Kidney (tissue), 14 donors: ENCODE measurements around the gene GTSE1. TPM values are rescaled to one million over a fixed set of nuclear protein-coding genes. Genes with fewer than 3 reads are reported as not detected.

ENCODE experiments used
- DNase-seq, 5 donors: peaks; one replicate each; pipeline ENCODE4 v3.0.0-alpha.2; 2013 to 2020
- FAIRE-seq: peaks from 2 replicates; lab custom pipeline; 2012; peaks lifted over from hg19 to GRCh38; lab: Jason Lieb, UNC
- H3K27ac ChIP-seq, 2 donors: one replicate each; pipeline ENCODE4 v1.7.0; 2013; ENCODE audit warnings: low read depth in 2 of 2, low read length in 2 of 2, inconsistent platforms in 1 of 2
- H3K27me3 ChIP-seq: one replicate; pipeline ENCODE4 v1.7.1; 2013; ENCODE audit warnings: low read length, inconsistent platforms; ENCODE audit not compliant: control insufficient read depth, insufficient read depth
- H3K36me3 ChIP-seq, 3 donors: one replicate each; pipeline versions ENCODE4 v1.7.0 to v1.7.1; 2013; ENCODE audit warnings: low read length in 3 of 3, control low read depth in 1 of 3, inconsistent platforms in 1 of 3; ENCODE audit not compliant: insufficient read depth in 3 of 3, control insufficient read depth in 2 of 3
- H3K4me1 ChIP-seq, 3 donors: one replicate each; pipeline versions ENCODE4 v1.7.0 to v1.7.1; 2013; ENCODE audit warnings: low read length in 3 of 3, inconsistent platforms in 1 of 3, low read depth in 1 of 3; ENCODE audit not compliant: control insufficient read depth in 2 of 3, insufficient read depth in 2 of 3
- H3K4me3 ChIP-seq, 3 donors: one replicate each; pipeline versions ENCODE4 v1.7.0 to v1.8.1; 2013; ENCODE audit warnings: low read length in 3 of 3, control low read depth in 1 of 3, inconsistent platforms in 1 of 3
- H3K9ac ChIP-seq, 3 donors: one replicate each; pipeline versions ENCODE4 v1.7.0 to v1.7.1; 2013; ENCODE audit warnings: low read length in 3 of 3, control low read depth in 1 of 3, inconsistent platforms in 1 of 3
- H3K9me3 ChIP-seq, 3 donors: one replicate each; pipeline versions ENCODE4 v1.7.0 to v1.7.1; 2013; ENCODE audit warnings: low read length in 3 of 3, control low read depth in 1 of 3, inconsistent platforms in 1 of 3; ENCODE audit not compliant: control insufficient read depth in 2 of 3, insufficient read depth in 1 of 3
- CTCF ChIP-seq: IDR thresholded peaks from 3 replicates; pipeline ENCODE4 v1.5.1; 2012; ENCODE audit warnings: mild to moderate bottlenecking, moderate library complexity, borderline replicate concordance; ENCODE audit not compliant: insufficient read depth; ENCODE audit errors: extremely low read depth
- intact Hi-C: fragments of 100-400 bp; cut with DNase I; formaldehyde crosslinking; loops from one replicate; pipeline ENCODE4 v1.11.1; 2022
- polyA plus RNA-seq: library from polyadenylated mRNA; stranded (reverse); fragments of 350-450 nt; fragmentation: Illumina TruSeq; extraction: RNeasy Lipid Tissue Mini Kit (QIAGEN cat#74804); gene quantifications from one replicate; pipeline ENCODE4 v1.2.3, GENCODE V29; 2014; ENCODE audit warnings: low read depth, low replicate concordance; ENCODE audit not compliant: insufficient read depth
- total RNA-seq: library from RNA; stranded (reverse); fragmentation: NEBNext Ultra II Directional; extraction: Animal tissue kit (Norgen Biotek cat#: 25700); gene quantifications from one replicate; pipeline ENCODE4 v1.2.1, GENCODE V29; 2021
- donor health status: control.
- donor health status: control.
- donor health status: control.
- donor health status: control.
- donor health status: control.
- donor health status: DM: yes; HTN: yes; CAD: no.
- donor health status: Normal renal cell carcinoma (clear cell type).

Gene GTSE1
- total and polyA plus RNA-seq, 2 donors from 2014 or later = 0.41 to 0.94 TPM

GRCh38 chr22:46335201-46336118 is 38.8 kb downstream of the GTSE1 start, which contains the start of gene TRMU:
TRMU (plus strand) TSS chr22:46335714; CDS start chr22:46335765, 51 bp downstream.
- peak within 1 kb of the TSS; percentile 42 to 92 (median 88) for H3K9ac ChIP-seq
- H3K9me3 ChIP-seq = no peaks in the 10 kb centered on the region
- DNase-seq = peak; percentile 86 to 96 (median 94)
- H3K4me1 ChIP-seq = peaks cover 0 to 15% (median 4%) of the 10 kb centered on the region in 3 donors
- no peak for TF ChIP-seq CTCF
- no peaks in the 10 kb centered on the region for H3K27me3 ChIP-seq
- no peak for FAIRE-seq
- peaks cover 5 to 15% (median 11%) of the 10 kb centered on the region in 3 donors for H3K36me3 ChIP-seq
- intact Hi-C loops = no loop called here
- H3K27ac ChIP-seq = peak within 1 kb of the TSS; percentile 76 to 84
- H3K4me3 ChIP-seq = peak within 1 kb of the TSS; percentile 79 to 94 (median 82)

GRCh38 chr22:46336119-46337078 is 39.7 kb downstream of the GTSE1 start:
- peak overlapping the region; percentile 79 to 94 (median 82) for H3K4me3 ChIP-seq
- FAIRE-seq = no peak
- intact Hi-C loops = no loop called here
- TF ChIP-seq CTCF = no peak
- H3K9ac ChIP-seq = peak overlapping the region; percentile 34 to 92 (median 88)
- H3K27me3 ChIP-seq = no peaks in the 10 kb centered on the region
- peaks cover 5 to 20% (median 11%) of the 10 kb centered on the region in 3 donors for H3K36me3 ChIP-seq
- DNase-seq = peak in 3 of 5 donors; percentile 20 to 81 (median 45)
- no peaks in the 10 kb centered on the region for H3K9me3 ChIP-seq
- peak overlapping the region; percentile 76 to 84 for H3K27ac ChIP-seq
- H3K4me1 ChIP-seq = peaks cover 0 to 15% (median 4%) of the 10 kb centered on the region in 3 donors

- H3K4me3 ChIP-seq = no peak overlapping the region
- TF ChIP-seq CTCF = no peak
- H3K4me1 ChIP-seq = peaks cover 0 to 15% (median 4%) of the 10 kb centered on the region in 3 donors
- H3K27ac ChIP-seq = no peak overlapping the region
- H3K27me3 ChIP-seq = no peaks in the 10 kb centered on the region
- no peak for FAIRE-seq
- H3K36me3 ChIP-seq = peaks cover 5 to 29% (median 14%) of the 10 kb centered on the region in 3 donors
- no peaks in the 10 kb centered on the region for H3K9me3 ChIP-seq
- H3K9ac ChIP-seq = no peak overlapping the region
- DNase-seq = peak in 1 of 5 donors; percentile 46
- intact Hi-C loops = no loop called here
Observed at GRCh38 chr22:46337870-46338269, 41.2 kb downstream of the GTSE1 start.
